PFSK-1 (cell line): ENCODE results near the gene TIAM2.

Experiments used
- POLR2AphosphoS5 ChIP-seq: IDR thresholded peaks from 2 replicates; pipeline ENCODE4 v1.6.1; 2012; ENCODE audit warnings: low read depth, mild to moderate bottlenecking, control low read depth, low read length, moderate library complexity
- SIN3A ChIP-seq: IDR thresholded peaks from 2 replicates; pipeline ENCODE4 v1.6.1; 2012; ENCODE audit warnings: mild to moderate bottlenecking, low read length, moderate library complexity, borderline replicate concordance; ENCODE audit not compliant: insufficient read depth
- TAF1 ChIP-seq: IDR thresholded peaks from 2 replicates; pipeline ENCODE4 v1.6.1; 2012; ENCODE audit warnings: low read length, control low read depth, borderline replicate concordance; ENCODE audit not compliant: insufficient read depth

GRCh38 chr6:155011809-155012291, 16.7 kb downstream of the TIAM2 start:
- TF ChIP-seq TAF1: no peak
- TF ChIP-seq POLR2AphosphoS5: no peak
- TF ChIP-seq SIN3A: no peak
